ENCODE results near the gene BLOC1S5.

GRCh38 chr6:8030920-8031319 lies 33.3 kb downstream of the BLOC1S5 start:
- no peak for TF ChIP-seq CTCF (IDR thresholded peaks at IDR 0.05)
- no peak for TF ChIP-seq EZH2 (IDR thresholded peaks at IDR 0.05)
- no peak for TF ChIP-seq EZH2phosphoT487 (IDR thresholded peaks at IDR 0.05)
